ENCODE results near the gene CACNA1C. TPM values are rescaled to one million over a fixed set of nuclear protein-coding genes. Genes with fewer than 3 reads are reported as not detected.

Gene CACNA1C
- total RNA-seq, 2 experiments from 2014 or later: 0.69 to 1.4 TPM

DNA sequence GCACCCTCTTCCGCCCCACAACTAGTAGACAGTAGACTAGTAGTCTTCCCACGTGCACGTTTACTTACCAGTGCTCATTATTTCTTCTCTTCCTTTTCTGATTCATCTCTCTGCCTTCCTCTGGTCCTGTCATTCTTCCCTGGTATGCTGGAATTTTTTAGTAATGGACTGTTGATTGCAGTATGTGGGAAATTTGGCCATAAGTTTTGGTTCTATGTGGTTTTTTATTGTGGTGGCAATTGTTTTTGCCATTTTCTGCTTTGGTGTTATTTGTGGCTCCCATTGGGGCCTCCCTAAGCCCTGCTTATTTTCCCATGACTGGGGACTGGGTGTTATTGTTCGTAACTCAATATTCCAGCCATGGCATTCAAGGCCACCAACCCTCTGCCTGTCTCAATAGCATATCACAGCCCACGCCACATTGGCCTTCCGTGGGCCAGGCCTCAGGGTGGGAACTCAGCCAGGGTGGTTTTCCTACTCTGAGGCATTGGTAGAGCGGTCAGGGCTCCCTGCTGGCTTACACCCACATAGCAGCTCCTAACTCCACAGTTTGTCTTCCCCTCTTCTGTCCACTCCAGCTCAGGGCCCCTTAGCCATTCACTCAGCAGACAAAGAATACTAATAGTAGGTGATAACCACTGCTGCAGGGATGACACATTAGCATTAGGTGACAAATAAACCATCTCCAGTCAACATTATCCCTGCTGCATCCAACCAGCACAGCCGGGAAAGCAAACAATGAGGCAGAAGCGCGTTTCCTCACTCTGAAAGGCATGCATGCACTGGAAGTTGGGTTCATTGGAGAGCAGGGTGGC is 321.5 kb downstream of the CACNA1C start:
- CTCF ChIA-PET (ENCODE audit: unreplicated experiment): no interaction called here
- no peaks in the 10 kb centered on the region for H3K36me3 ChIP-seq (ENCODE audit: insufficient read depth, low read length)
- POLR2A ChIA-PET: no interaction called here

DNA sequence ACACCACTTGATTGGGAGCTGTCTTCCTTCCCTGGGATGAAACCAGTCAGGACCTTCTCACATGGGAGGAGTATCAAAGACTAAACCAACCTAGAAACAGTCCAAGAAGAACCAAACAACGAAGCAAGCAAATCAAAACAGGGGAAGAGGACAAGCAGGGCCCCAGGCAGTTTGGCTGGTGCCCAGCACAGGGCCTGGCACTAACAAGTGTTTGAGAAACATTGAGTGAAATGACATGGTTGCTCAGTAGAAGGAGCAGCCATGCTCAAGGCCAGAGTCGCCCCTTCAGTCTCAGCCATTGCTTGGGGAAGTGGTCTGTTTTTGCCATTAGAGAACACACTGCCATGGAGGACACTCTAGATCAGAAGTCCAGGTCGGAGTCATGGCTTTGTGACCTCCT is 323.1 kb downstream of the CACNA1C start:
- DNase-seq (ENCODE audit: low spot score): no peak
- no peaks in the 10 kb centered on the region for H3K79me2 ChIP-seq (ENCODE audit: insufficient read depth, low read depth, low read length)
- CTCF ChIA-PET (ENCODE audit: unreplicated experiment): no interaction called here
- H3K36me3 ChIP-seq (ENCODE audit: insufficient read depth, low read length): no peaks in the 10 kb centered on the region
- no peaks in the 10 kb centered on the region for H4K20me1 ChIP-seq (ENCODE audit: insufficient read depth, low read length)
- no TSS peak for BruUV-seq (replicated peaks)
- H3K4me2 ChIP-seq (ENCODE audit: low read length): no peak overlapping the region
- no peak overlapping the region for H3K27ac ChIP-seq (ENCODE audit: low read depth, low read length, poor library complexity, severe bottlenecking)
- intact Hi-C loops (cut with micrococcal nuclease; ENCODE audit: unreplicated experiment): no loop called here
- H3K9me2 ChIP-seq (ENCODE audit: insufficient read depth, low read length): no peaks in the 10 kb centered on the region
- TF ChIP-seq, protein P1, sequence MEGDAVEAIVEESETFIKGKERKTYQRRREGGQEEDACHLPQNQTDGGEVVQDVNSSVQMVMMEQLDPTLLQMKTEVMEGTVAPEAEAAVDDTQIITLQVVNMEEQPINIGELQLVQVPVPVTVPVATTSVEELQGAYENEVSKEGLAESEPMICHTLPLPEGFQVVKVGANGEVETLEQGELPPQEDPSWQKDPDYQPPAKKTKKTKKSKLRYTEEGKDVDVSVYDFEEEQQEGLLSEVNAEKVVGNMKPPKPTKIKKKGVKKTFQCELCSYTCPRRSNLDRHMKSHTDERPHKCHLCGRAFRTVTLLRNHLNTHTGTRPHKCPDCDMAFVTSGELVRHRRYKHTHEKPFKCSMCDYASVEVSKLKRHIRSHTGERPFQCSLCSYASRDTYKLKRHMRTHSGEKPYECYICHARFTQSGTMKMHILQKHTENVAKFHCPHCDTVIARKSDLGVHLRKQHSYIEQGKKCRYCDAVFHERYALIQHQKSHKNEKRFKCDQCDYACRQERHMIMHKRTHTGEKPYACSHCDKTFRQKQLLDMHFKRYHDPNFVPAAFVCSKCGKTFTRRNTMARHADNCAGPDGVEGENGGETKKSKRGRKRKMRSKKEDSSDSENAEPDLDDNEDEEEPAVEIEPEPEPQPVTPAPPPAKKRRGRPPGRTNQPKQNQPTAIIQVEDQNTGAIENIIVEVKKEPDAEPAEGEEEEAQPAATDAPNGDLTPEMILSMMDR (conservative IDR thresholded peaks at IDR 0.05; ENCODE audit: low read length): no peak
- no peak for TF ChIP-seq EZH2phosphoT487 (IDR thresholded peaks at IDR 0.05; ENCODE audit: borderline replicate concordance, low read depth, low read length)
- POLR2A ChIA-PET: no interaction called here
- H3K4me1 ChIP-seq (ENCODE audit: insufficient read depth, low read length, poor library complexity, severe bottlenecking): no peaks in the 10 kb centered on the region
- no peak overlapping the region for H3K4me3 ChIP-seq (ENCODE audit: low read depth, low read length, poor library complexity, severe bottlenecking)
- no peaks in the 10 kb centered on the region for H3K9me3 ChIP-seq (ENCODE audit: low read length)
- H2AFZ ChIP-seq (ENCODE audit: low read length): no peak overlapping the region

More for the DNA sequence above, 321.5 kb downstream of the CACNA1C start:
- Histone ChIP-seq H3K4me2 (ENCODE audit: low read length) (no peak overlapping the region), H3K27ac (ENCODE audit: low read depth, low read length, poor library complexity, severe bottlenecking) (no peak overlapping the region), H2AFZ (ENCODE audit: low read length) (no peak overlapping the region), H4K20me1 (ENCODE audit: insufficient read depth, low read length) (no peaks in the 10 kb centered on the region), H3K4me3 (ENCODE audit: low read depth, low read length, poor library complexity, severe bottlenecking) (no peak overlapping the region), H3K79me2 (ENCODE audit: insufficient read depth, low read depth, low read length) (no peaks in the 10 kb centered on the region), H3K9me2 (ENCODE audit: insufficient read depth, low read length) (no peaks in the 10 kb centered on the region), H3K9me3 (ENCODE audit: low read length) (no peaks in the 10 kb centered on the region), H3K4me1 (ENCODE audit: insufficient read depth, low read length, poor library complexity, severe bottlenecking) (no peaks in the 10 kb centered on the region)
- BruUV-seq (replicated peaks): no TSS peak
- TF ChIP-seq, protein P1 (conservative IDR thresholded peaks at IDR 0.05; ENCODE audit: low read length): no peak
- no peak for TF ChIP-seq EZH2phosphoT487 (IDR thresholded peaks at IDR 0.05; ENCODE audit: borderline replicate concordance, low read depth, low read length)
- DNase-seq (ENCODE audit: low spot score): no peak
- intact Hi-C loops (cut with micrococcal nuclease; ENCODE audit: unreplicated experiment): no loop called here

DNA sequence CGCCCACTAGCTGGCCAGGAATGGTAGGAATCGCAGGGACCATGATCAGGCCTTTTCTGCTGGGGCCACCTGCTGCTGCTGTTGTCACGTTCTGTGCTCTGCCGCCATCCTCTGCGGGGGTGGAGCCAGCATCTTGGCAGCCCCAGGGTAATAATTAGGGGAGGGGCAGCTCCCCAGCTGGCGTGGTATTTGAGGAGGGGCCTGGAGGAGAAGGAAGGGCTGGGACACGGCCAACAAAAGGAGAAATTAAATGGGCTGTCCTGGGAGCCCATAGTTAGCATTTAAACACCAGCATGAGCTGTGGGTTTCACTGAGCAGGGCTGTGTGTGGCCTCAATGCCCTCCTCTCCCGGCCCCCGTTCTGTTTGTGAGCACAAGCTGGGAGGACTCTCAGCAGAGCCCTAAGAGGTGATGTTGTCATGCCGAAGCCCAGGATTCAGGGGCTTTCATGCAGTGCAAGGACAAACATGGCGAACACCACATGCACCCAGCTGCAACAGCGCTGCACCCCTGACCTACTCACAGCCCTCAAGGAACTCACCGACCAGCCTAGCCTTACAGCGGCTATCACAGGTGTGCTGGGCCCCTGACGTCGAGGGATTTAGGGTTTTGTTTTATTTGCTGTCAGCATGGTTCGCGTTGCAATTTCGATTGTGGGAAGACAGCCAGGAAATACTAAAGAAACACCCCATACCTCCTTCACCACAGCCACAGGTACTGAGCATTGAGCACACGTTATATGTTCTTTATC is 324.3 kb downstream of the CACNA1C start:
- Histone ChIP-seq H3K9me3 (ENCODE audit: low read length) (no peaks in the 10 kb centered on the region), H4K20me1 (ENCODE audit: insufficient read depth, low read length) (no peaks in the 10 kb centered on the region), H3K4me1 (ENCODE audit: insufficient read depth, low read length, poor library complexity, severe bottlenecking) (no peaks in the 10 kb centered on the region), H3K9me2 (ENCODE audit: insufficient read depth, low read length) (no peaks in the 10 kb centered on the region), H3K4me2 (ENCODE audit: low read length) (no peak overlapping the region), H3K36me3 (ENCODE audit: insufficient read depth, low read length) (no peaks in the 10 kb centered on the region), H3K4me3 (ENCODE audit: low read depth, low read length, poor library complexity, severe bottlenecking) (no peak overlapping the region), H2AFZ (ENCODE audit: low read length) (no peak overlapping the region), H3K27ac (ENCODE audit: low read depth, low read length, poor library complexity, severe bottlenecking) (no peak overlapping the region), H3K79me2 (ENCODE audit: insufficient read depth, low read depth, low read length) (no peaks in the 10 kb centered on the region)
- TF ChIP-seq, protein P1 (conservative IDR thresholded peaks at IDR 0.05; ENCODE audit: low read length): no peak
- no peak for TF ChIP-seq EZH2phosphoT487 (IDR thresholded peaks at IDR 0.05; ENCODE audit: borderline replicate concordance, low read depth, low read length)
- intact Hi-C loops (cut with micrococcal nuclease; ENCODE audit: unreplicated experiment): no loop called here
- BruUV-seq (replicated peaks): no TSS peak
- CTCF ChIA-PET (ENCODE audit: unreplicated experiment): no interaction called here
- DNase-seq (ENCODE audit: low spot score): no peak
- POLR2A ChIA-PET: no interaction called here
